ENCODE measurements around the gene ANKRD40CL.

ANKRD40CL gene

DNA sequence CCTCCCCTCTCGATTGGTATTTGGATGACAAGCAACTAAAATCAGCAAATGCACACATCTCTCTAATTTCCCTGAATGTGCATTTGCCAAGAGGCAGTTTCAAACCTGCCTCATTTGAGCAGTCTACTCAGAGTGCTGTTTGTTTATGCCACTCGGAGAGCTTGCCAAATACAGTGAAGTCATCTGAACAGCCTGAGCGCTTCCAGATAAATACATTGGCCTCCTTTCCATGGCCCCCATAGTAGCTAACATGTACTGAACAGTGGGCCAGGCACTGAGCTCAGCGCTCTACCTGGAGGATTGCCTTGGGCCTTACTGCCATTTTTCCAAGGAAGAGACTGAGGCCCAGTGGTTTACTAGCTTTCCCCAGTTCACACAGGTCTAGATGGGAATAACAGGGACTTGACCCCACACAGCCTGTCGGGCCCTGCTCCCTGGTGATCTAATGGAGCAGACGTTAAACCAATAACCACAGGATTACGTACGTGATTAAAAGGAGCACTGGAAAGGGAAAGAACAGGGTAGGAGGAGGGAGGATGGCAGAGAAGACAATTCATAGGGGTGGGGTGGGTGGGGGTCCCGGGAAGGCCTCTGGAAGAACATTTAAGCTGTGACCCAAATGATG, 18.7 kb upstream of the ANKRD40CL start:
- no peak for DNase-seq

DNA sequence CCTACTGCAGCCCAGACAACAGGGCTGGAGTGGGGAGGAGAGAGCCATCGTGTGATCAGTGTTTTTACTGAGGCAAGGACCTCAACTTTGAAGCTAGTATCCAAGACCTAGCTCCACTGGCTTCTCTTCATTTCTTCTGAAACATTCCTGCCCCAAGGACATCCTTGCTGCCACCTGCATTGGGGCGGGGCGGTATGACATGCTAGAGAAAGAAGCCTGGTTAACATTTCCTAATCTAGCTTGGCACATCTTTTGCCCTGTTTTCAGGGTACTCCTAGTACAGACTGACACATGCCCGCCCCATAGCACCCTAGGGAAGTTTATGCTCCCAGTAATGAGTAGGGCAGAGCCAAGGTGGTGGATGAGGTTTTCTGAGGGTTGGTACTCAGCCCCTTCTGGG, 17.8 kb upstream of the ANKRD40CL start:
- DNase-seq: no peak

DNA sequence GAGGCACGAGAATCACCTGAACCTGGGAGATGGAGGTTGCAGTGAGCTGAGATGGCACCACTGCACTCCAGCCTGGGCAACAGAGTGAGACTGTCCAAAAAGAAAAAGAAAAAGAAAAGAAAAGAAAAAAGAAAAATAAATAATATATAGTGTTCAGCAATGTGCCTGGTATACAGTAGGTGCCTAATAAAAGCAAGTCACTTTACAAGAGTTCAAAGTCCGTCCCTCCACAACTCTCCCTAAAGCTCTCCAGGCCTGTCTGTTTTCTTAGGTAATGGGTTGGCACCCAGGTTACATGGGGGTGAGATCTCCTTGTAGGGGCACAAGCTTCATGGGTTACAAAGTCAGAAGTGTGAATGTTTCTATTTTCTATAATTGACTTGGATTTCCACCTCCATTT, 16.6 kb upstream of the ANKRD40CL start:
- DNase-seq: no peak

DNA sequence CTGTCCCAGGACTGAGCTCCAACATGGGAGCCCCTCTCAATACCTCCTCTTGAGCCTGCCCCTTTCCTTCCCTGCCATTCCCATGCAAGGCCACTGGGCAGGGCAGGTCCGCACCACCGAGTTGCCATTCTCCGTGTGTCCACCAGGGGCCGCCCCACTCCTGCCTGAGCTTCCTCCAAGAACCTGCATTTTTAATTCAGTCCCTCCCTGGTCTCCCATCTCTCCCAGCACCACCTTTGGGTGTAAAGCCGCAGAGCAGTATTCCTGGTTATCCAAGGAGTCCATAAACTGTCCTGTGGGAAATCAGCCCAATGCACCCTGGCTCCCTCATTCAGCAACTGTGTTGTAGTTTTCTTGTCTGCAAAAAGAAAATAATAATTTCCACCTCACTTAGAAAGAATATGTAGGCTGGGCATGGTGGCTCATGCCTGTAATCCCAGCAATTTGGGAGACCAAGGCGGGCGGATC, 15.9 kb upstream of the ANKRD40CL start:
- peak; percentile 22 for DNase-seq

DNA sequence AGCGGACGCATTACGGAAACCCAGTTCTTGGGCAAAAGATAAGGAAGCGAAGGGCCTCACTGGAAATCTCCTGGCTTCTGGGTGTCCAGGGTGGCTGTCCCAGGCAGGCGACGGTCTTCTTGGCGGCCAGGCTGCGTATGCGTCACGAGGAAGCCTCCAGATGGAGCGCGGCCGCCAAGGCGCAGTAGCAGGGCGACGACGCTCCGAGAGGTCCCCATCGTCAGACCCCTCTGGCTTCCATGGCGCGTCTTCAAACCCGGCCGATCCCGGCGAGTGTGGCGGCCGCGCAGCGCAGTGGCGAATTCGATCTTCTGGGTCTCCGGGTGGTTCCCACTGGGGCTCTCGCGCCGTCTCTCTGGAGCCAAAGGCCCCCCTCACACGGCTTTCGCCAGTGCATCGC, 13.8 kb upstream of the ANKRD40CL start:
- DNase-seq: no peak

DNA sequence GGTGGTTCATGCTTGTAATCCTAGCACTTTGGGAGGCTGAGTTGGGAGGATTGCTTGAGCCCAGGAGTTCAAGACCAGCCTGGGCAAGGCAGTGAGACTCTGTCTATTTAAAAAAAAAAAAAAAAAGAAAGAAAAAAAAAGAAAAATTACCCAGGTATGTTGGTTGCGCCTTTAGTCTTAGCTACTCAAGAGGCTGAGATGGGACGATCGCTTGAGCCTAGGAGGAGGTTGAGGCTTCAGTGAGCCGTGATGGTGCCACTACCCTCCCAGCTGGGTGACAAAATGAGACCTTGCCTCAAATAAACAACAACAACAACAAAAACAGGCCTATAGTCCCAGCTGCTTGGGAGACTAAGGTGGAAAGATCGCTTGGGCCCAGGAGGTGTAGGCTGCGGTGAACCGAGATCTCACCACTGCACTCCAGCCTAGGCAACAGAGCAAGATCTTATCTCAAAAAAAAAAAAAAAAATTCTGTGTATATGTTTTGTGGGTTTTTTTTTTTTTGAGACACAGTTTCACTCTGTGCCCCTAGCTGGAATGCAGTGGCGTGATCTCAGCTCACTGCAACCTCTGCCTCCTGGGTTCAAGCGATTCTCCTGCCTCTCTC, 12.5 kb upstream of the ANKRD40CL start:
- no peak for DNase-seq

DNA sequence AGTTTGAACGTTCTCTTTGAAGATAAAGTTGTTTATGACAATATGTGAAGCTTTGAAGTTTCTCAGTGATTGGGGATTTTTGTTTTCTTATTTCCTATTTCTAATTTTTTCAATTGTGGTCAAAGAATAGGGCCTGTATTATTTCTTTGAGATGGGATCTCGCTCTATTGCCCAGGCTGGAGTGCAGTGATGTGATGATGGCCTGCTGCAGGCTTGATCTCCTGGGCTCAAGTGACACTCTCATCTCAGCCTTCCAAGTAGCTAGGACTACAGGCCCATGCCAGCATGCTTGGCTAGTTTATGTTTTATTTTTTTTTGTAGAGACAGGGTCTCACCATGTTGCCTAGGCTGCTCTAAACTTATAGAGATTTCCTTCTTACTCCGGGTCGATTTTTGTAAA, 11.7 kb upstream of the ANKRD40CL start:
- DNase-seq: no peak

DNA sequence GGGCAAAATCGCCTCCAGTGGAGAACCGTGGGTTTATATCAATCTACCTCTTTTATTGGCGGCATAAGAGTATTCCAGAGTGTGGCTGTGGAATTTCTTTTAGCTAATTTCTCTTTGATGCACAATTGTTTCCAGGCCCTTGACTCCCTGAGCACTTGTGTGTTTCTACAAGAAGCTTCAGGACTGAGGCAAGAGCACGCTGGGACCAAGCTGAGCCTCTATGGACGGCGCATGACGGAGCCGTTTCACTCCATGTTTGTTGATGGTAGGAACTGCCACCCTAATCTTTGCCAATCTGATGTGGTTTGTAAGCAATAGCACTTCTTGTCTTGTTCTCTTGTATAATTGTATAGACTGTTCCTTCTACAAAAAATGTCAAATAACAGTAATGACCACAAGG, 11.2 kb upstream of the ANKRD40CL start:
- DNase-seq: no peak

DNA sequence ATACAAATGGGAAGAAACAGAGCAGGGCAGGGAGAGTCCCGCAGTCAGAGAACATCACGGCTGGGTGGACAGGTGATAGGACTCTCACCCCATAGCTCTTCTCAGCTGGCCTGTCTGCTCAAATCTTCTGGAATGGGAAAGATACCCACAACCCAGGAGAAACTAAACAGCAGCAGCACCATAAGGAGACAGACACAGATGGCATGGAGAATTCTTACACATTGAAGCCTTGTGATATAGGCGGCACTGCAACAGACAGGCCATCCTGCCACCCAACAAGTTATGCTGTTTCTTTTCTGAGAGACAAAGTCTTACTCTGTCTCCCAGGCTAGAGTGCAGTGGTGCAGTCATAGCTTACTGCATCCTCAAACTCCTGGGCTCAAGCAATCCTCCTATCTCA, 8.6 kb upstream of the ANKRD40CL start:
- no peak for DNase-seq

DNA sequence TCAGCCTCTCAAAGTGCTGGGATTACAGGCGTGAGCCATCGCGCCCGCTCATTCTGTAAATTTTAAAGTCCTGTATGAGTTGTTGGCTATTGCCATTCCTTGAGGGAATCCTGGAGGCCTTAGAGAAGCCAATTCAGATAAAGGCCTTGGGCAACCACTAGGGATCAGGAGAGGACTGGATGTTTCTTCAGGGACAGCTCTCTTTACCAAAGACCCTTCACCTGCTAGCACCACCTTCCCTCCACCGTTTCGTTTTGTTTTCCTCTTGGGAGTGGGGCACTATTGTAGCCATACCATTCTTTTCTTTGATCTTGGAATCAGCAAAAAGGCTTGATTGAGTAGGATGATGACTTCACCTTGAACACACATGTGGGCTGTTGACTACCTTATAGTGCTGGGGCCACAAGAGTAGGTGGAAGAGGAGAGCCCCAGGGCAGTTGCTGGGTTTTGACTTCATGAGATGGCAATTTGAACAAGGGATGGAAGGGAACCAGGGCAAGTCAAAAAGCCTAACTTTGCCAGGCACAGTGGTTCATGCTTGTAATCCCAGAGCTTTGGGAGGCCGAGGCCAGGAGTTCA, 7.0 kb upstream of the ANKRD40CL start:
- no peak for DNase-seq

DNA sequence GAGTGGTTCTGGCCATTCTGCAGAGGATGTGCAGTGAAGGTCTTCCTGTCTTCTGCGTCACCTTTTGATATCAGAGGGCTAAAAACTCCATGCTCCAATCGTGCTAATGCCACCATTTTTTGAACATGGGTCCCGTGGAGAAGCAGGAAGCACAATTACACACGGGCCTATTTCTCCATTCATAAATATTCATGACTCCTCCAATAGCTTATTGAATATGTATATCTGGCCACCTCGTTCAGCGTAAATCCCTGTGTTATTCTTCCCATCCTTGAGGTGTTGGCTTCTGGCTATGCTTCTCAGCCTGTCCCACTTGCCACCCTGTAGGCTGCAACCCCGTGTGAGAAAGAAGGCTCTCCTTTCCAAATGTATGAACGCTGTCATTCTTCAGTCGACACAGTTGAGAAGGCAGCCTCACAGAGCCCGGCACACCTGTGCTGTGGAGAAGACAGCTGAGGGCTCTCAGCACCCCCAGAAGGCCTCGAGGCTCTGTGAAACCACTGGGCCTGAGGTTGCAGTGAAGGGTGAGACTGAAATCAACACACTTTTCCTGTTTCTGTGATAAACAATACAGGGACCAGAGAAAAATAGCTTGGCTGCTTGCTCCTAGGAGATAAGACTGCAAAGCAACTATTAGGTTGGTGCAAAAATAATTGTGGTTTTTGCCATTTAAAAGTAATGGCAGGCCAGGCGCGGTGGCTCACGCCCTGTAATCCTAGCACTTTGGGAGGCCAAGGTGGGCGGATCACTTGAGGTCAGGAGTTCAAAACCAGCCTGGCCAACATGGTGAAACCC, 4.9 kb upstream of the ANKRD40CL start:
- no peak for DNase-seq

DNA sequence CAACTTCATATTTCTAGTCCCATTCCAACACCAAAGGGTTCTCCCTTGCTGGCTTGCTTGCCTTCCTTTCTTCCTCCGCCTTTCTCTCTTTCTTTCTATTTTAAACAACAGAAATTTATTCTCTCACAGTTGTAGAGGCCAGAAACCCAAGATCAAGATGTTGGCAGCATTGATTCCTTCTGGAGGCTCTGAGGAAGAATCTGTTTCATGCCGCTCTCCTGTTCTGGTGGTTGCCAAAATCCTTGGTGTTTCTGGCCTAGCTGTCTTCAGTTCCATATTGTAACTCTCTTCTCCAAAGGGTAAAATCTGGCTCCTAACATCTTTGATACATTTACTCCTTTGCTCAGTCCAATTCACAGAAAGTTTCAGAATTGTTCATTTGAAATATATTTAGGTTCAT, 3.0 kb upstream of the ANKRD40CL start:
- DNase-seq: no peak

DNA sequence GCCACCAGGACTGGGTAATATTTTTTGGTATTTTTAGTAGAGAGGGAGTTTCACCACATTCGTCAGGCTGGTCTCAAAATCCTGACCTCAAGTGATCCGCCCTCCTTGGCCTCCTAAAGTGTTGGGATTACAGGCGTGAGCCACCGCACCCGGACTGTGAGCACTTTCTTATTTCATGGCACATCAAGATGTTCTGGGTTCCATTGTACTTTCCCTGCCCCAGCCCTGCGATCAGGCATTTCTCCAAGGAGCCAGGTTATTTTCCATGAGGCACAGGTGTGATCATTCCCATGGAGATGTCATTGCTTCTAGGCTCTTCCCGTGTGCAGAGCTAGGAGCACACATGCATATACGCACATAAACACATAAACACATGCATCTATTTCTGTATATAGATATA, 2.6 kb upstream of the ANKRD40CL start:
- DNase-seq: no peak

DNA sequence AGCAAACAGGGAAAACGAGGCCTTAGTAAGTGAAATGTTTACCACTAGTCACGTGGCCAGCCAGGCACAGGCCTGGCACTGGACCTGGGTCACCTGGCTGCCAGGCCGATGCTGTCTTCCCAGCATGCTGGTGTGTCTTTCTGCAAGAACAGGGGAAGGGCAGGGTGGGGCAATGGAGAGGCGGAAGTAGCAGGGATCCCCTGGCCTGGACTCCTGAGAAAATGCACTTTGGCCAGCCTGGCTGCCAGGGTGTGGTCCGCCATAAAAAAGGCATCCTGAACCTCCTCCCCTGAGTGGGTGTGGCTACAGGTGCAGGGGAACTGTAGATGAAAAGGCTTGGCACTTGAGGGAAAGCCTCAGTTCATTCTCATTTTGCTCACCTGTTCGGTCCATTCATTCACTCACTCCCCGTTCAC, 1.0 kb upstream of the ANKRD40CL start:
- DNase-seq: peak; percentile 32

DNA sequence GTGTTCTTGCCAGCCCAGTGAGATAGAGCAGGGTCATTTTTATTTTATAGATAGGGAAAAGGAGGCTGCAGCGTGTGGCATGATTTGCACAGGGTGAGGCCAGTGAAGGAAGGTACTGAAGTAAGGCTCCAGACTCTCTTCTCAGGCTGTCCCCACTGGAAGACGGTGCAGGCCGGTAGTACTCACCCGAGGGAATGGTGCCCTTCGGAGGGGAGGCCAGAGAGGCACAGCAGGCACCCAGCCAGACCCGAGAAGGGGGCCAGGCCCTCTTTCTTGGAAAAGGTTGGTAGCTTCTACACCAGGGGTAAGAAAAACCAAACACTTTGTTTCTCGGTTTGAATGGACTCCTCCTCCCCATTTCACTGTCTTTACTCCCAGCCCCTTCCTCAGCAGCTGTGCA, 288 bp downstream of the ANKRD40CL start:
- DNase-seq: no peak

DNA sequence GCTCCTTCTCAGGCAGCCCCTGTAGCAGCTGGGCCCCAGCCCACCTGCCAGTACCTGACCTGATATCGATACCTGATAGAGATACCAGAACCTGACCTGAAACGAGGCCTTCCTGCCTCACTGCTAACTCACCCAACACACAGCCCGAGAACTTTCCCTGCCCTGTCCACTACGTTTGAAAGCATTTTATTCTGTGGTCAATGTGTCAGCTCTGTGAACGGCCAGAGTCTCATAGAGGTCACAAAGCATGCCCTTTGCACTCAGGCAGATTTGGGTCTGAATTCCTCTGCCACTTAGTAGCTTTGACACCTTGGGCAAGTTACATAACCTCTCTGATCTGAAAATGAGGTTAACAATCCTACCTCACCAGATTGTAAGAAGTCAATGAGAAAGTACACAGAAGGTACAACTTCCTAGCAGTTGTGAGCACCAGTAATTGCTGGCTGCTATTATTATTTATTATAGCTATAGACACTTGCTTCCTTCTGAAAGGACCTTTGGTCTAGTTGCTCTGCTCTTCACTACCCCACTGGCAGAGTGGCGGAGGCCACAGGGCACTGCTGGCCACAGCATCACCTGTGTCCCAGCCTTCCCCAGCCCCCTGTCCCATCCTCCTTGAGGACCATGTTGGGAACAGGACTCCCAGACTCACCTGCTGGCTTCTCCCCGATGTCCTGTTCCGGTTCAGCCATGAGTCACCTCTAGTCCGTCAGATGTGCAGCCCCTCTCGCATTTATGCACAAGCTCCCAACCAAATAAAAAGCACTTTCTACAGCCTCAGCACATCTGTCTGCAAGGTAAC, 895 bp downstream of the ANKRD40CL start:
- no peak for DNase-seq

DNA sequence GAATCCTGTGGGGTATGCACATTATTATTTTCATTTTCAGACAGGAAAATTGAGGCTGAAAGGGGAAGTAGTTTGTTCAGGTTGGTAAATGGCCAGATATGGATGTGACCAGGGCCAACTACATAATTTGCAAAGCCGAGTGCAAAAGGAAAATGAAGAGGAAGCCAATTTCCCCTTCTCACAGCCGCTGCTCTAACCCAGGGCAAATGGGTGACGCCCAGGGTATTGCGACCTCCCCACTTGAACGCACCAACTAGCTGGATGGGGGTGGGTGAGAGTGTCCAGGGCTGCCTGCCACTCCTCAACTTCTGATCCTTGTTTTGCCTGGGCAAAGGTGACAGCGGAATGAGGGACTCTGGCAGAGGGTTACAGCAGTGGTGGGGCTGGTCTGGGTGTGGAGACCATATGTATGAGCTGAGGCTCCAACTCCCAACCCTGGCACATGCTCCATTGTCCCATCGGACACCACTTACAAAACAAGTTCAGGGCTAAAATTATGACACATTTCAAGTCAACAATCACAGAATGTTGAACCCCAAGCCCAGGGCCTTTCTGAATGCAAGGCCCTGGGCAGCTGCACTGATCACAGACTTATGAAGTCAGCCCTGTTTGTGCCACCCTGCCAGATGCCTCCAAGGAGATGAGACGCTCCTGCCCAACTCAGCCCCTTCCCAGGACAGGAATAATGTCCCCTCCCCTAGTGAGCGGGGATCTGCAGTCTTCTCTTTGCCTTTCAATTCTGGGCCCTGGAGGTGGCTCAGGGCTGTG, 1.7 kb downstream of the ANKRD40CL start:
- no peak for DNase-seq

DNA sequence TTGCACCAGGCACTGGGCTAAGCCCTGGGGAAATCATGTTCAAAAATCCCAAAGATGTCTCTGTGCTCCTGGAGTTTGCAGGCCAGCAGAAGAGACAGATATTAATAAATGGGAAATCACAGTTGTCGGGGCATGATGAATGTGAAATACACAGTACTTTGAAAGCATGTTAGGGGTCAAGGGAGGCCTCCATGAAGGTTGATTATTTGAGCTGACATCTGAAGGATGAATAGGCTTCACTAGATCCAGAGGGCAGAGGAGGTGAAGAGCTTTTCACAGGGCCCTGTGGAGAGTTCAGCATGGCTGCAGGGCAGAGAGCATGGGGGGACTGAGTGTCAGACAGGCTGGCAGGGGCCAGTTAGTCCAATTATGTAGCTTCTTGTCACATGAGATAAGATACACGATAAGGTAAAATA, 2.6 kb downstream of the ANKRD40CL start:
- no peak for DNase-seq

DNA sequence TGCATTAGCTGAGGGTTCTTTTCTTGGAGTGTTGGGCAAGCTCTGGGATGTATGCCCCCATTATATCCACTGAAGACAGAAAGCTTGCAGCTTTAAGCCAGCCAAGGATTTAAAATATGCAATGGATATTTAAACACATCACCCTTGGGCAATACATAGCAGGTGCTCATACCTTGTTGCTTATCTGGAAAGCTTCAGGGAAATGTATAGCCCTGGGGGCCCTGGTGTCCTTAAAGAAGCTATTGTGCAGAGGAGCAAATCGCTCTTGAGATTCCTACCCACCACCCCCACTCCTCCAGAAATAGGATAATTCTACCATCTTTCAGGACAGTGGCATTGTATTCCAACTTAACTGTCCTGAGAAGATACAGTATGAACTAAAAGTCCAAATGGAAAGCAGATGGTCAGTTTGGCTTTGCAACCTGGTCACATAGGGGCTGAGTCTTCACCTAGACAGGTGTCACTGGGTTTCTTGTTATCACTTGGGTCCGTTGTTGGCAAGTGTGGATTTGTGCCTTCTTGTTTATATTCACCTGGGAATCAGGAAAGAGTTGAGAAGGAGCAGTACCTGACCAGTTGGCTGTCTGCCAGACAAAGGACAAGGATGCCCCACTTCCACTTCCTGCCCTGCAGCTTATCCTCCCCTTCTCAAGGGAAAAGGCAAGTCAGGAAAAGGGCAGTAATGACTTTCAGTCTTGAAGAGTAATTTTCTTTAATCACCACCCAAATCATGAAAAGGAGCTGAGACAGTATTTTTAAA, 3.4 kb downstream of the ANKRD40CL start:
- no peak for DNase-seq

DNA sequence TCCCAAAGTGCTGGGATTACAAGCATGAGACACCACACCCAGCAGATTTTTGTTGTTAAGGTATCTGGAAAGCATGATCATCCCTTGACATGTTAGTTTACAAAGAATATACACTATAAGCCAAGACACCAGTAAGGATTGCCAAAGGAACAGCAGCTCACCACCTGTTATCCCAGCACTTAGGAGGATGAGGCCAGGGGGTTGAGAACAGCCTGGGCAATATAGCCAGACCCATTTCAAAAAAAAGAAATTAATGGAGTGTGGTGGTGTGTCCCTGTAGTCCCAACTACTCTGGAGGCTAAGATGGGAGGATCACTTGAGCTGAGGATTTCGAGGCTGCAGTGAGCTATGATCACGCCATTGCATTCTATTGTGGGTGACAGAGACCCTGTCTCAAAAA, 5.1 kb downstream of the ANKRD40CL start:
- DNase-seq: no peak

DNA sequence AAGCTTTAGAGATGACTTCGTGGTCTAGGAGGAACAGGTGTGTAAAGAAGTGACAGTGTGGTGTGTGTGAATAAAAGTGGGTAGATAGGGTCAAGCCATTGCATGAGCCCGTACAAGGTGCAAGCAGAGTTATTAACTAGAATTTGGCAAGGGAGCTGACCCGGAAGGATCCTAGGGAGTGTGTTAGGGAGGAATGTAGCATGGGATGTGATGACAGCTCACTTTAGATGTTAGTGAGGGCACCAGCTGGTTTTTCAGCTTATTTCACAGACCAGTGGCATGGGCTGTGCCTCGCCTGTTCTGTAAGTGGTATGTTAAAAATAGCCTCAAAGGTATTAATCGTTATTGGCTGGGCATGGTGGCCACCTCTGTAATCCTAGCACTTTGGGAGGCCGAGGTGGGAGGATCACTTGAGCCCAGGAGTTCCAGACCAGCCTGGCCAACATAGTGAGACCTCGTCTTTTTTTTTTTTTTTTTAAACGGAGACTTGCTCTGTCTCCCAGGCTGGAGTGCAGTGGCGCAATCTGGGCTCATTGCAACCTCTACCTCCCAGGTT, 8.3 kb downstream of the ANKRD40CL start:
- DNase-seq: no peak

Data from NCI-H187 treated with DMSO at 0.1 percent for 48 hours (cell line).